OCI-LY3 (cell line): ENCODE measurements around the gene ANXA11.
A peak's percentile ranks its signal among the peaks of the same experiment; 100 is the strongest.

Experiments
- H2AFZ ChIP-seq: fragments of 200-600, 300-600 bp; shearing (Covaris generic); 2 replicates; pipeline ENCODE4 v1.6.0; 2014; ENCODE audit warnings: antibody characterized with exemption, low read depth, low read length
- H3K27ac ChIP-seq: fragments of 200-600, 300-600 bp; sonication (generic); 2 replicates; pipeline ENCODE4 v1.5.1; 2014; ENCODE audit warnings: mild to moderate bottlenecking, low read length, moderate library complexity, mixed read lengths
- H3K27me3 ChIP-seq: fragments of 200-600, 300-600 bp; sonication (generic); 2 replicates; pipeline ENCODE4 v1.6.1; 2014; ENCODE audit warnings: low read depth, low read length, mixed read lengths
- H3K36me3 ChIP-seq: fragments of 200-600, 300-600 bp; sonication (generic); replicated peaks from 2 replicates; pipeline ENCODE3; 2014; ENCODE audit warnings: low read depth, low read length, mixed read lengths
- H3K4me1 ChIP-seq: fragments of 300-600, 200-600 bp; sonication (generic); 2 replicates; pipeline ENCODE4 v1.6.1; 2014; ENCODE audit warnings: low read length, mixed read lengths
- H3K4me2 ChIP-seq: fragments of 200-600, 300-600 bp; sonication (generic); 2 replicates; pipeline ENCODE4 v1.6.1; 2014; ENCODE audit warnings: low read length, mixed read lengths
- H3K4me3 ChIP-seq: fragments of 300-600, 200-600 bp; sonication (generic); 2 replicates; pipeline ENCODE4 v1.5.1; 2014; ENCODE audit warnings: antibody characterized with exemption, mild to moderate bottlenecking, low read length, moderate library complexity
- H3K79me2 ChIP-seq: fragments of 300-600, 200-600 bp; shearing (Covaris generic); 2 replicates; pipeline ENCODE4 v1.6.1; 2014; ENCODE audit warnings: mild to moderate bottlenecking, low read length, mixed read lengths
- H3K9ac ChIP-seq: fragments of 300-600, 200-600 bp; shearing (Covaris generic); 2 replicates; pipeline ENCODE4 v1.6.0; 2014; ENCODE audit warnings: mild to moderate bottlenecking, low read length, moderate library complexity
- H3K9me3 ChIP-seq: fragments of 200-600, 300-600 bp; shearing (Covaris generic); 2 replicates; pipeline ENCODE4 v1.6.1; 2014; ENCODE audit warnings: low read length, mixed read lengths; ENCODE audit not compliant: insufficient read depth
- H4K20me1 ChIP-seq: fragments of 200-600, 300-600 bp; sonication (generic); 2 replicates; pipeline ENCODE4 v1.6.1; 2016; ENCODE audit warnings: low read length, mixed read lengths; ENCODE audit not compliant: insufficient read depth
- EZH2phosphoT487 ChIP-seq: fragments of 200-600 bp; shearing (Covaris generic); IDR thresholded peaks from 2 replicates; pipeline ENCODE4 v1.6.1; 2018; ENCODE audit warnings: antibody characterized with exemption, mixed run types, low read depth
- TF ChIP-seq, protein P1 (sequence below): fragments of 200-600, 300-600 bp; sonication (generic); IDR thresholded peaks from 2 replicates; pipeline ENCODE4 v1.5.1; 2014; ENCODE audit warnings: antibody characterized with exemption, low read length, low read depth

ANXA11 gene

DNA sequence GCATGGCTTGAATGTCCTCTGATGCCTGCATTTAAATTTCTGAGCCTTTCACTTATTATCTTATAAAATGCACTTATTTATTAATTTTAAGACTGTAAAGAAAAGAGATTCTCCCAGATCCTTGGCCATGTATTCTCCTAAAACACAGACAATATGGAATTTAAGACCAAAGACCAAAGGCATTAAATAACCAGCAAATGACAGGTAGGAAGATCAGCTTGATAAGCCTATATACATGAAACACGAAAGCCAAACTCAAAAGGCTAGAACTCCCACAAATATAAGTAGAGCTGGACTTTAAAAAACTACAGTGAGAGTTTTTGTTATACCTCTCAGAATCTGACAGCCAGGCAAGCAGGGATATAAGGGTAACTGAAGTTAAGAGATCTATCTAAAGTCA, 5.1 kb downstream of the ANXA11 start:
- H3K27ac ChIP-seq = no peak overlapping the region
- no peak overlapping the region for H3K9ac ChIP-seq
- peaks cover 81% of the 10 kb centered on the region for H3K4me1 ChIP-seq
- peaks cover 59% of the 10 kb centered on the region for H4K20me1 ChIP-seq
- no peaks in the 10 kb centered on the region for H3K9me3 ChIP-seq
- TF ChIP-seq, protein P1, sequence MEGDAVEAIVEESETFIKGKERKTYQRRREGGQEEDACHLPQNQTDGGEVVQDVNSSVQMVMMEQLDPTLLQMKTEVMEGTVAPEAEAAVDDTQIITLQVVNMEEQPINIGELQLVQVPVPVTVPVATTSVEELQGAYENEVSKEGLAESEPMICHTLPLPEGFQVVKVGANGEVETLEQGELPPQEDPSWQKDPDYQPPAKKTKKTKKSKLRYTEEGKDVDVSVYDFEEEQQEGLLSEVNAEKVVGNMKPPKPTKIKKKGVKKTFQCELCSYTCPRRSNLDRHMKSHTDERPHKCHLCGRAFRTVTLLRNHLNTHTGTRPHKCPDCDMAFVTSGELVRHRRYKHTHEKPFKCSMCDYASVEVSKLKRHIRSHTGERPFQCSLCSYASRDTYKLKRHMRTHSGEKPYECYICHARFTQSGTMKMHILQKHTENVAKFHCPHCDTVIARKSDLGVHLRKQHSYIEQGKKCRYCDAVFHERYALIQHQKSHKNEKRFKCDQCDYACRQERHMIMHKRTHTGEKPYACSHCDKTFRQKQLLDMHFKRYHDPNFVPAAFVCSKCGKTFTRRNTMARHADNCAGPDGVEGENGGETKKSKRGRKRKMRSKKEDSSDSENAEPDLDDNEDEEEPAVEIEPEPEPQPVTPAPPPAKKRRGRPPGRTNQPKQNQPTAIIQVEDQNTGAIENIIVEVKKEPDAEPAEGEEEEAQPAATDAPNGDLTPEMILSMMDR = no peak
- no peak for TF ChIP-seq EZH2phosphoT487
- peaks cover 98% of the 10 kb centered on the region for H3K79me2 ChIP-seq
- H3K4me2 ChIP-seq = peak overlapping the region; percentile 86
- H3K27me3 ChIP-seq = no peaks in the 10 kb centered on the region
- H3K36me3 ChIP-seq = peaks cover 4% of the 10 kb centered on the region
- no peak overlapping the region for H3K4me3 ChIP-seq
- H2AFZ ChIP-seq = no peak overlapping the region

DNA sequence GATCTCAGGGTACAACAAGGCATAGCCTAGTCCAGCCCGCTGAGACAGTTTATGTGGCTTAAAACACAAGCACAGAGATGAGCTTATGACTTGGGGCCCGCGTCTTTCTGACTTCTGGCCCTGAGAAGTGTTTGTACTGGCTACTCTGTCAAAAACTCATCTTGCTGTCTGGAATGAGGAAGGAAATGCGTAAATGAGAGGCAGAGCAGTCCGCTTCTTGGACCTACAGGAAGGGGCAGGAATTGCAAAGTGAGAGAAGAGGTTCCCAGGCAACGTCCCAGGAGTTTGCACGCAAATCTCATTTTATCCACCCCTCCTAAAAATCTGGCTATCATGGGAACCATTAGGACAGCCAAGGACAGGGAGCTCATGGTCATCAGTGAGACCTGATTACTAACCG, 5.5 kb downstream of the ANXA11 start:
- H3K4me3 ChIP-seq = no peak overlapping the region
- H3K79me2 ChIP-seq = peaks cover 98% of the 10 kb centered on the region
- peaks cover 85% of the 10 kb centered on the region for H3K4me1 ChIP-seq
- H3K4me2 ChIP-seq = peak overlapping the region; percentile 86
- H3K9me3 ChIP-seq = no peaks in the 10 kb centered on the region
- no peak overlapping the region; the same call in 1 of the 2 replicates for H3K27ac ChIP-seq
- no peaks in the 10 kb centered on the region for H3K27me3 ChIP-seq
- TF ChIP-seq EZH2phosphoT487 = no peak
- TF ChIP-seq, protein P1 = no peak
- no peak overlapping the region for H2AFZ ChIP-seq
- no peak overlapping the region for H3K9ac ChIP-seq
- H3K36me3 ChIP-seq = peaks cover 9% of the 10 kb centered on the region
- peaks cover 63% of the 10 kb centered on the region for H4K20me1 ChIP-seq

DNA sequence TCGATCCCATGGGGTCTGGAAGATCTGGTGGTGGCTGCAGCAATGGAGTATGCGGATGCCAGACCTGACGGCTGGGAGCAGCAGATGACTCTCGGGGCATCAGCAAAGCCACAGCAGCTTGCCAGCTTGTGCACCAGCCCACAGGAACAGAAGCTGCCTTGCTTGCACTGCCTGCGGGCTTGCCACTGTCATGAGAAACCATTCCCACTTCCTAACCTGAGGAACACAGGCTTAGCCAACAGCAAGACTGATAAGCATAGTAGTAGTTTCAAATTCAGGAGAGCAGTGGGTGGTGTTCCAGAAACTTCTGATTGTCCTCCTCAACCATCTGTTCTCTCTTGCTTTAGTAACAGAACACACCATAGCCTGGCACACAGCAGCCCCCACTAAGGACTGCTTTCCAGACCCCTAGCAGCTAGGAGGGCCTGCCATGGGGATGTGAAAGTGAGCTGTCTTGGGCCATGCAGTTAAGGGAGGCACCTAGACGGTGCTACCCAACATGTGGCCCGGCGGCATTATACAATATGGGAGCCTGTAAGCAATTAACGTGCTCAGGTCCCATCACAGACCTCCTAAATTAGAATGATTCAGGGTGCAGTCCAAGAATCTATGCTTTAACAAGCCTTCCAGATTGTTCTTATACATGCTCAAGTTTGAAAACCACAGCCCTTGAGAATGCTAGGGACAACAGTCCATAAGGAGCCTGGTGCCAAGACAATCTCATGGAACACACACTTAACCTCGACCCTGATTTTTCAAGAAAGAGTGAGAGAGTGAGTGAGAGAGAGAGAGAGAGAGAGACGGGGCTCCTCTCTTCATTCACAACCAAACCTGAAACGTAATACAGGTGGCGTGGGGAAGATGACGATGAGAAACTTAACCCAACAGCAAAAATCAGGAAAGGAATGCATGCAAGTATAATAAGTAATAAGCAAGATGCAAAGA, 7.1 kb downstream of the ANXA11 start:
- Histone ChIP-seq H3K4me1 (peaks cover 85% of the 10 kb centered on the region), H3K79me2 (peaks cover 98% of the 10 kb centered on the region), H3K9me3 (no peaks in the 10 kb centered on the region), H3K27me3 (no peaks in the 10 kb centered on the region), H2AFZ (no peak overlapping the region), H3K9ac (peak overlapping the region; percentile 71), H3K4me2 (peak overlapping the region; percentile 86), H3K4me3 (peak overlapping the region; percentile 67), H3K27ac (peak overlapping the region; percentile 97), H3K36me3 (peaks cover 15% of the 10 kb centered on the region), H4K20me1 (peaks cover 52% of the 10 kb centered on the region)
- TF ChIP-seq, protein P1 = no peak

DNA sequence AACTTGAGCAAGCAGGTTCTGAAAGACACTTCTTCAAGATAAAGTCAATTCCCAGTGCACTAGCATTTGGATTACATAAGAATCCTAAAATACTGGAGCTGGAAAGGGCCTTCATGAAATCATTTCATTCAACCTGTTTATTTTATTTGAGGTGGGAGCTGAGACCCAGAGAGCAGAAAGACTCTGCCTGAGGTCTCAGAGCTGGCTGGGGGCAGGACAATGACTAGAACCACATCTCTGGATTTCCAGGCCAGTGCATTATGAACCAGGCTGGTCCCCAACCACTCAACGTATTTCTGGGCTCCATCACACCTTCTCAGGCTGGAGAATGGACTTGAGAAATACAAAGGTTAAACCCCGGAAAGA, 8.4 kb downstream of the ANXA11 start:
- TF ChIP-seq, protein P1 = no peak
- Histone ChIP-seq H3K4me3 (peak overlapping the region; percentile 67), H2AFZ (no peak overlapping the region), H3K4me1 (peaks cover 73% of the 10 kb centered on the region), H3K36me3 (peaks cover 24% of the 10 kb centered on the region), H3K9ac (peak overlapping the region; percentile 71), H3K79me2 (peaks cover 98% of the 10 kb centered on the region), H3K9me3 (no peaks in the 10 kb centered on the region), H4K20me1 (peaks cover 39% of the 10 kb centered on the region), H3K4me2 (peak overlapping the region; percentile 86), H3K27me3 (no peaks in the 10 kb centered on the region), H3K27ac (peak overlapping the region; percentile 97)
